PC-3 (cell line): ENCODE data around the gene C15orf62. TPM values are rescaled to one million over a fixed set of nuclear protein-coding genes. Genes with fewer than 3 reads are reported as not detected.

Experiments
- ATAC-seq: fragments of 200-7000 bp; cut with Tn5 transposase; 2 replicates; pipeline ENCODE4 v1.9.1; 2020; ENCODE audit warnings: mild to moderate bottlenecking, moderate library complexity
- BruUV-seq: library from RNA; stranded (reverse); fragments of 400-500 nt; replicated peaks from 2 replicates; lab custom pipeline; 2021; lab: Mats Ljungman, UMichigan
- CTCF ChIA-PET: fragments of 300-600 bp; sonication (Branson Sonifier 250); formaldehyde crosslinking; loops from one replicate; lab custom pipeline; 2022; ENCODE audit warnings: antibody characterized with exemption; lab: Charles Lee
- POLR2A ChIA-PET: fragments of 300-600 bp; sonication (Branson Sonifier 250); formaldehyde crosslinking; loops from one replicate; lab custom pipeline; 2022; ENCODE audit warnings: antibody characterized with exemption; ENCODE audit not compliant: unreplicated experiment; lab: Charles Lee
- DNase-seq: peaks from one replicate; pipeline ENCODE4 v3.0.0-alpha.2; 2015
- H2AFZ ChIP-seq: fragments of 300-600 bp; sonication (generic); 2 replicates; pipeline ENCODE4 v1.6.0; 2016; ENCODE audit warnings: antibody characterized with exemption, low read length
- H3F3A ChIP-seq: fragments of 300-600 bp; sonication (generic); one replicate; pipeline ENCODE4 v1.6.0; 2017; ENCODE audit warnings: antibody characterized with exemption, low read length, control low read depth, mild to moderate bottlenecking; ENCODE audit not compliant: unreplicated experiment
- H3K27ac ChIP-seq: fragments of 300-600 bp; sonication (generic); 2 replicates; pipeline ENCODE4 v1.5.1; 2016; ENCODE audit warnings: mild to moderate bottlenecking, low read length
- H3K27me3 ChIP-seq: fragments of 300-600 bp; sonication (generic); 2 replicates; pipeline ENCODE4 v1.6.1; 2016; ENCODE audit warnings: low read length, mixed read lengths
- H3K36me3 ChIP-seq: fragments of 300-600 bp; sonication (generic); 2 replicates; pipeline ENCODE4 v1.6.1; 2016; ENCODE audit warnings: low read depth, mixed run types, low read length, mixed read lengths
- H3K4me1 ChIP-seq: fragments of 300-600 bp; sonication (generic); 2 replicates; pipeline ENCODE4 v1.5.1; 2016; ENCODE audit warnings: low read length; ENCODE audit not compliant: insufficient read depth
- H3K4me2 ChIP-seq: fragments of 300-600 bp; sonication (generic); 2 replicates; pipeline ENCODE4 v1.6.0; 2016; ENCODE audit warnings: low read length
- H3K4me3 ChIP-seq: fragments of 300-600 bp; sonication (generic); 2 replicates; pipeline ENCODE4 v1.5.1; 2016; ENCODE audit warnings: mild to moderate bottlenecking, low read length, mixed read lengths
- H3K79me2 ChIP-seq: fragments of 300-600 bp; sonication (generic); 2 replicates; pipeline ENCODE4 v1.6.1; 2017; ENCODE audit warnings: low read length, mixed read lengths
- H3K9ac ChIP-seq: fragments of 300-600 bp; sonication (generic); 2 replicates; pipeline ENCODE4 v1.6.0; 2016; ENCODE audit warnings: mild to moderate bottlenecking, low read length
- H3K9me2 ChIP-seq: fragments of 300-600 bp; sonication (generic); replicated peaks from 2 replicates; pipeline ENCODE4 v1.6.1; 2016; ENCODE audit warnings: mixed run types, low read length, mixed read lengths
- H3K9me3 ChIP-seq: fragments of 300-600 bp; sonication (generic); 2 replicates; pipeline ENCODE4 v1.6.1; 2016; ENCODE audit warnings: low read length, mixed read lengths
- H4K20me1 ChIP-seq: fragments of 300-600 bp; sonication (generic); 2 replicates; pipeline ENCODE4 v1.6.1; 2016; ENCODE audit warnings: low read length, mixed read lengths
- EZH2 ChIP-seq: fragments of 300-600 bp; sonication (generic); IDR thresholded peaks from one replicate; pipeline ENCODE4 v1.6.1; 2017; ENCODE audit warnings: antibody characterized with exemption, mild to moderate bottlenecking, low read length; ENCODE audit not compliant: unreplicated experiment
- EZH2phosphoT487 ChIP-seq: fragments of 300-600 bp; sonication (generic); IDR thresholded peaks from 2 replicates; pipeline ENCODE4 v1.6.1; 2018; ENCODE audit warnings: mild to moderate bottlenecking, antibody characterized with exemption, low read length, borderline replicate concordance
- intact Hi-C: fragments of 100-400 bp; cut with micrococcal nuclease; formaldehyde crosslinking; loops from 2 replicates; pipeline ENCODE4 v1.9.0; 2023
- total RNA-seq: library from RNA; depleted of rRNA; stranded (reverse); fragments of >200 nt; gene quantifications from 2 replicates; pipeline ENCODE4 v1.2.3, GENCODE V29; 2014
- TF ChIP-seq, protein P1 (sequence below): fragments of 300-600 bp; sonication (generic); conservative IDR thresholded peaks from 2 replicates; pipeline ENCODE4 v1.5.1; 2017; ENCODE audit warnings: antibody characterized with exemption, low read depth, mild to moderate bottlenecking, low read length

Gene C15orf62
- total RNA-seq, 1 experiment from 2014 or later, result 1.5 TPM

DNA sequence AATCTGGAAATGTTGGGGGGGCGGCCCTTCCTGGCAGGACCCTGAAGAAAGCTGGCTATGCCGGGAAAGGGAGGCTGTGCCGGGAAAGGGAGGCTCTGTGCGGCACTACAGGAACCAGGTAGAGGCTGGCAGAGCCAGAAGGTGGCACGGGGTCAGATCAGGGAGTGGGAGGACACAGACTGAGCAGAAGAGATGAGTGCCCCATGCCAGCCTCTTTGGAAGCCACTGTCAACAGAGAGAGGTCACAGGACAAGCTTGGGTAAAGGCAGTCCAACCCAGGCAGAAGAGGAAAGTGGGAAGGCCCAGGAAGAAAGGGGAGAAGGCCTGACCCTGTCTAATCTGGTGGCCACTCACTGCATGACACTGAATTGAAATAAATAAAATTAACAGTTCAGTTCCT is 1.5 kb downstream of the C15orf62 start:
- DNase-seq (no peak), ATAC-seq (no peak)
- POLR2A ChIA-PET, result no interaction called here
- intact Hi-C loops, result no loop called here
- H3K36me3 ChIP-seq, result peaks cover 18% of the 10 kb centered on the region
- H3K4me3 ChIP-seq, result no peak overlapping the region
- peaks cover 38% of the 10 kb centered on the region for H3K4me1 ChIP-seq
- no peaks in the 10 kb centered on the region for H3K9me3 ChIP-seq
- no peaks in the 10 kb centered on the region for H3K27me3 ChIP-seq
- BruUV-seq, result no TSS peak
- no peak overlapping the region for H3K27ac ChIP-seq
- TF ChIP-seq, protein P1, sequence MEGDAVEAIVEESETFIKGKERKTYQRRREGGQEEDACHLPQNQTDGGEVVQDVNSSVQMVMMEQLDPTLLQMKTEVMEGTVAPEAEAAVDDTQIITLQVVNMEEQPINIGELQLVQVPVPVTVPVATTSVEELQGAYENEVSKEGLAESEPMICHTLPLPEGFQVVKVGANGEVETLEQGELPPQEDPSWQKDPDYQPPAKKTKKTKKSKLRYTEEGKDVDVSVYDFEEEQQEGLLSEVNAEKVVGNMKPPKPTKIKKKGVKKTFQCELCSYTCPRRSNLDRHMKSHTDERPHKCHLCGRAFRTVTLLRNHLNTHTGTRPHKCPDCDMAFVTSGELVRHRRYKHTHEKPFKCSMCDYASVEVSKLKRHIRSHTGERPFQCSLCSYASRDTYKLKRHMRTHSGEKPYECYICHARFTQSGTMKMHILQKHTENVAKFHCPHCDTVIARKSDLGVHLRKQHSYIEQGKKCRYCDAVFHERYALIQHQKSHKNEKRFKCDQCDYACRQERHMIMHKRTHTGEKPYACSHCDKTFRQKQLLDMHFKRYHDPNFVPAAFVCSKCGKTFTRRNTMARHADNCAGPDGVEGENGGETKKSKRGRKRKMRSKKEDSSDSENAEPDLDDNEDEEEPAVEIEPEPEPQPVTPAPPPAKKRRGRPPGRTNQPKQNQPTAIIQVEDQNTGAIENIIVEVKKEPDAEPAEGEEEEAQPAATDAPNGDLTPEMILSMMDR, result no peak
- TF ChIP-seq EZH2 (no peak), EZH2phosphoT487 (no peak)
- no peak overlapping the region for H3K9ac ChIP-seq
- H3F3A ChIP-seq, result no peaks in the 10 kb centered on the region
- H3K79me2 ChIP-seq, result no peaks in the 10 kb centered on the region
- H2AFZ ChIP-seq, result no peak overlapping the region
- H4K20me1 ChIP-seq, result no peaks in the 10 kb centered on the region
- no peak overlapping the region for H3K4me2 ChIP-seq
- no peaks in the 10 kb centered on the region for H3K9me2 ChIP-seq
- CTCF ChIA-PET, result interaction anchor here (0.6 kb wide), 1 partner anchor 168 kb away, joined by 12 read pairs; no protein-coding TSS in a partner anchor

GRCh38 chr15:40772014-40772413 is 2.2 kb downstream of the C15orf62 start:
- BruUV-seq, result no TSS peak
- ChIA-PET POLR2A (no interaction called here), CTCF (no interaction called here)
- ATAC-seq (no peak), DNase-seq (no peak)
- no peak overlapping the region for H3K27ac ChIP-seq
- no peak overlapping the region for H3K4me2 ChIP-seq
- H3K9ac ChIP-seq, result no peak overlapping the region
- H3K4me1 ChIP-seq, result peaks cover 39% of the 10 kb centered on the region
- no peaks in the 10 kb centered on the region for H3K9me3 ChIP-seq
- peaks cover 18% of the 10 kb centered on the region for H3K36me3 ChIP-seq
- no peaks in the 10 kb centered on the region for H3K27me3 ChIP-seq
- no peak for TF ChIP-seq EZH2
- TF ChIP-seq EZH2phosphoT487, result no peak
- TF ChIP-seq, protein P1, result no peak
- H4K20me1 ChIP-seq, result no peaks in the 10 kb centered on the region
- H3F3A ChIP-seq, result no peaks in the 10 kb centered on the region
- H3K79me2 ChIP-seq, result no peaks in the 10 kb centered on the region
- H3K9me2 ChIP-seq, result no peaks in the 10 kb centered on the region
- H3K4me3 ChIP-seq, result no peak overlapping the region
- no peak overlapping the region for H2AFZ ChIP-seq
- intact Hi-C loops, result no loop called here

DNA sequence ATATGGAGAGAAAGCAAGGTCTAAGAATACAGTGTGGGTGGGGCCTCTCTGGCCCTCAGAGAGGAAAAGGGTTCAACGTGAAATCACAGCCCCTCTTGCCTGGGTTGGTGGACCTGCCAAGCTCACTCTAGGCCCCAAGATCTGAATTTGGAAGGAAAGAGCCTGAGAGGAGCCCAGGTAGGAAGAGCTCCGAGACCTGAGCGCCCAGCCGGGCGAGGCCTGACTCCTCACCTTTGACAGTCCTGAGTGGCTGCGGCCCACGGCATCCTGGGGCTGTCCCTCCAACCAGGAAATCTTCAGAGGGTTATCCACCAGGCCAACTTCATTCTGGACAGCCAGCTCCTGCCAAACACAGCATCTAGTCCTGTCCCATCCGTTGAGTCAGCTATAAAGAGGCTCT is 3.7 kb downstream of the C15orf62 start:
- Histone ChIP-seq H3K9me3 (no peaks in the 10 kb centered on the region), H3K27me3 (no peaks in the 10 kb centered on the region), H2AFZ (no peak overlapping the region), H4K20me1 (no peaks in the 10 kb centered on the region), H3K4me3 (no peak overlapping the region), H3K36me3 (peaks cover 18% of the 10 kb centered on the region), H3K4me1 (peaks cover 41% of the 10 kb centered on the region), H3K9ac (no peak overlapping the region), H3K4me2 (no peak overlapping the region), H3F3A (no peaks in the 10 kb centered on the region), H3K27ac (no peak overlapping the region), H3K9me2 (no peaks in the 10 kb centered on the region), H3K79me2 (no peaks in the 10 kb centered on the region)
- POLR2A ChIA-PET, result no interaction called here
- intact Hi-C loops, result no loop called here
- ATAC-seq (no peak), DNase-seq (no peak)
- CTCF ChIA-PET, result no interaction called here
- TF ChIP-seq, protein P1, result no peak
- TF ChIP-seq EZH2phosphoT487, result no peak
- TF ChIP-seq EZH2, result no peak
- no TSS peak for BruUV-seq
